ENCODE results near the gene CST4.
"Not testable (repeated sequence)": the region's sequence is repeated elsewhere in the genome, so short reads cannot be mapped to it uniquely, and the experiment has no call there.

Gene CST4

GRCh38 chr20:23691675-23692074 is 2.8 kb upstream of the CST4 start:
- no peak for TF ChIP-seq CTCF (IDR thresholded peaks at IDR 0.05; ENCODE audit: insufficient read depth, missing control alignments)
- no peak for FAIRE-seq
- no peak for DNase-seq (ENCODE audit: insufficient read length, low spot score)

- TF ChIP-seq CTCF (IDR thresholded peaks at IDR 0.05; ENCODE audit: insufficient read depth, missing control alignments): no peak
- DNase-seq (ENCODE audit: insufficient read length, low spot score) (no peak), FAIRE-seq (no peak)
Measured at GRCh38 chr20:23690581-23690980, 1.7 kb upstream of the CST4 start.

GRCh38 chr20:23689399-23689690 is 507 bp upstream of the CST4 start:
- DNase-seq (ENCODE audit: insufficient read length, low spot score) (no peak), FAIRE-seq (no peak)
- no peak for TF ChIP-seq CTCF (IDR thresholded peaks at IDR 0.05; ENCODE audit: insufficient read depth, missing control alignments)

GRCh38 chr20:23687986-23688385 is 852 bp downstream of the CST4 start:
- DNase-seq (ENCODE audit: insufficient read length, low spot score) (no peak), FAIRE-seq (no peak)
- no peak for TF ChIP-seq CTCF (IDR thresholded peaks at IDR 0.05; ENCODE audit: insufficient read depth, missing control alignments)

- DNase-seq (ENCODE audit: insufficient read length, low spot score) (no peak), FAIRE-seq (no peak)
- TF ChIP-seq CTCF (IDR thresholded peaks at IDR 0.05; ENCODE audit: insufficient read depth, missing control alignments): no peak
Measured at GRCh38 chr20:23686046-23686750, 2.6 kb downstream of the CST4 start.

DNA sequence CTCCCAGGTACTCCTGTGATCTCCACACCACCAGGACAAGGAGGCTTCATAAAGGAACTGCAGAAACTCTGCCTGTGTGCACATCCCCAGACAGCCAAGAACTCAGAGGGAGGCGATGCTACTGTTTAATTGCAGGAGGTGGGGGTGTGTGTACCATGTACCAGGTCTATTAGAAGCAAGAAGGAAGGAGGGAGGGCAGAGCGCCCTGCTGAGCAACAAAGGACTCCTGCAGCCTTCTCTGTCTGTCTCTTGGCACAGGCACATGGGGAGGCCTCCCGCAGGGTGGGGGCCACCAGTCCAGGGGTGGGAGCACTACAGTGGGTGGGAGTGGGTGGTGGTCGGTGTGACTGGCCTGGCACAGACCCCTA is 3.3 kb downstream of the CST4 start:
- not testable (repeated sequence) for FAIRE-seq; DNase-seq (ENCODE audit: insufficient read length, low spot score)

GRCh38 chr20:23684261-23684660 is 4.6 kb downstream of the CST4 start:
- no peak for FAIRE-seq

More at GRCh38 chr20:23684261-23684660, 4.6 kb downstream of the CST4 start:
- TF ChIP-seq CTCF (IDR thresholded peaks at IDR 0.05; ENCODE audit: insufficient read depth, missing control alignments): no peak
- DNase-seq (ENCODE audit: insufficient read length, low spot score): no peak

Measured in D721Med (cell line).